Spleen (tissue), 11 donors: Measurements from ENCODE around the gene ZNF652. TPM values are rescaled to one million over a fixed set of nuclear protein-coding genes. Genes with fewer than 3 reads are reported as not detected.
A peak's percentile ranks its signal among the peaks of the same experiment; 100 is the strongest.

Experiments
- DNase-seq: peaks from one replicate; pipeline ENCODE4 v3.0.0-alpha.2; 2020
- H3K27ac ChIP-seq, 8 donors: fragments of 200-600 bp; sonication (generic) in 7 of 8; 1 replicate in 4 of 8; 2 replicates in 4 of 8; pipeline versions ENCODE4 v1.5.0 to v1.8.0; 2016 to 2021; ENCODE audit warnings: inconsistent platforms in 4 of 8, mild to moderate bottlenecking in 4 of 8, moderate library complexity in 1 of 8
- H3K27me3 ChIP-seq, 7 donors: fragments of 200-600 bp; sonication (generic) in 6 of 7; replicated peaks in 1 of 7; 1 replicate in 4 of 7; 2 replicates in 3 of 7; pipeline versions ENCODE4 v1.5.0 to v1.8.0; 2016 to 2021; ENCODE audit warnings: inconsistent platforms in 3 of 7, mild to moderate bottlenecking in 1 of 7
- H3K36me3 ChIP-seq, 6 donors: fragments of 200-600 bp; sonication (generic) in 5 of 6; 1 replicate in 4 of 6; 2 replicates in 2 of 6; pipeline versions ENCODE4 v1.5.0 to v1.8.0; 2016 to 2021; ENCODE audit warnings: inconsistent platforms in 2 of 6
- H3K4me1 ChIP-seq, 6 donors: fragments of 200-600 bp; sonication (generic) in 5 of 6; 1 replicate in 3 of 6; 2 replicates in 3 of 6; pipeline versions ENCODE4 v1.5.0 to v1.8.0; 2016 to 2021; ENCODE audit warnings: inconsistent platforms in 3 of 6
- H3K4me3 ChIP-seq, 8 donors: fragments of 200-600 bp; sonication (generic) in 7 of 8; 1 replicate in 4 of 8; 2 replicates in 4 of 8; pipeline versions ENCODE4 v1.5.0 to v1.8.0; 2016 to 2021; ENCODE audit warnings: inconsistent platforms in 4 of 8, mild to moderate bottlenecking in 4 of 8, moderate library complexity in 2 of 8
- H3K9me3 ChIP-seq, 8 donors: fragments of 200-600 bp; sonication (generic) in 7 of 8; 1 replicate in 4 of 8; 2 replicates in 4 of 8; pipeline versions ENCODE4 v1.5.0 to v1.8.0; 2016 to 2021; ENCODE audit warnings: inconsistent platforms in 4 of 8
- CTCF ChIP-seq, 11 experiments: fragments of 200-600 bp in 7 of 11; fragments of 450-650 bp in 4 of 11; sonication (generic) in 4 of 11; IDR thresholded peaks in 8 of 11; conservative IDR thresholded peaks in 3 of 11; 1 replicate in 7 of 11; 2 replicates in 4 of 11; pipeline versions ENCODE4 v1.4.0 to v1.8.0; 2016 to 2021; ENCODE audit warnings: antibody characterized with exemption in 11 of 11, inconsistent platforms in 4 of 11, mild to moderate bottlenecking in 1 of 11
- POLR2A ChIP-seq, 3 donors: fragments of 450-650 bp; IDR thresholded peaks; one replicate each; pipeline ENCODE4 v1.5.1; 2017; ENCODE audit warnings: antibody characterized with exemption in 3 of 3, mild to moderate bottlenecking in 1 of 3
- POLR2AphosphoS5 ChIP-seq, 3 donors: sonication (generic); formaldehyde crosslinking; IDR thresholded peaks; one replicate each; pipeline ENCODE4 v1.5.1; 2017; ENCODE audit warnings: antibody characterized with exemption in 3 of 3
- WGBS, 5 donors: extraction: QIAGEN DNeasy Blood & Tissue Kit in 3 of 5; methylation state at CpG; one replicate each; pipeline versions ENCODE4 v1.1.5 to v1.1.7; 2013 to 2018; 5-methylcytosine and 5-hydroxymethylcytosine counted together
- intact Hi-C: fragments of 100-400 bp; cut with DNase I; formaldehyde crosslinking; loops from one replicate; pipeline ENCODE4 v1.15.0; 2023; ENCODE audit warnings: low total_unique reads
- polyA plus RNA-seq, 3 donors: library from polyadenylated mRNA; stranded (reverse); fragments of 200-250 nt; gene quantifications; one replicate each; pipeline ENCODE4 v1.2.1, GENCODE V29; 2013
- total RNA-seq, 7 donors: library from RNA; depleted of rRNA in 3 of 7; stranded (reverse); fragments of >200 nt in 3 of 7; fragmentation: NEBNext Ultra II Directional in 4 of 7; extraction: Animal tissue kit (Norgen Biotek cat#: 25700) in 4 of 7; gene quantifications; one replicate each; pipeline versions ENCODE4 v1.1.0 to v1.2.1, GENCODE V29; 2016 to 2021
- donor health status: healthy with polysubstance abuse.
- donor health status: DM: no; HTN: no; CAD: no; lungs with moderate emphysema.
- donor health status: DM: no; HTN: no; CAD: no.
- donor health status: Bipolar disorder and iron deficiency.
- donor health status: healthy.
- donor health status: DM: no; HTN: no; CAD: no.
- donor health status: DM: yes; HTN: yes; CAD: no.

Gene ZNF652
- total and polyA plus RNA-seq, 10 donors: 18.2 to 73.9 (median 52.5) TPM

GRCh38 chr17:49353607-49354006 is 8.4 kb downstream of the ZNF652 start:
- peak overlapping the region in 1 of 8 donors; percentile 51 for H3K27ac ChIP-seq
- H3K4me3 ChIP-seq: no peak overlapping the region
- peaks cover 12 to 92% (median 25%) of the 10 kb centered on the region in 6 donors for H3K4me1 ChIP-seq
- no peak for DNase-seq
- TF ChIP-seq CTCF (IDR thresholded peaks at IDR 0.05 in 8 of 11, conservative IDR thresholded peaks at IDR 0.05 in 3 of 11) (no peak), POLR2AphosphoS5 (IDR thresholded peaks at IDR 0.05) (no peak), POLR2A (IDR thresholded peaks at IDR 0.05) (no peak)
- H3K27me3 ChIP-seq: no peaks in the 10 kb centered on the region
- H3K9me3 ChIP-seq: no peaks in the 10 kb centered on the region
- peaks cover 0 to 13% (median 4%) of the 10 kb centered on the region in 6 donors for H3K36me3 ChIP-seq
- intact Hi-C loops: no loop called here
- 76 to 88% (median 81%) methylated on average over 1 of the region's 1 CpG for WGBS, 5 donors

- Histone ChIP-seq H3K36me3 (peaks cover 0 to 13% (median 4%) of the 10 kb centered on the region in 6 donors), H3K4me3 (no peak overlapping the region), H3K27me3 (no peaks in the 10 kb centered on the region), H3K9me3 (no peaks in the 10 kb centered on the region), H3K27ac (peak overlapping the region in 1 of 8 donors; percentile 51), H3K4me1 (peaks cover 3 to 92% (median 16%) of the 10 kb centered on the region in 6 donors)
- no peak for DNase-seq
- intact Hi-C loops: no loop called here
- 93 to 98% (median 97%) methylated on average over 6 of the region's 6 CpGs for WGBS, 5 donors
- TF ChIP-seq POLR2A (IDR thresholded peaks at IDR 0.05) (no peak), CTCF (IDR thresholded peaks at IDR 0.05 in 8 of 11, conservative IDR thresholded peaks at IDR 0.05 in 3 of 11) (no peak), POLR2AphosphoS5 (IDR thresholded peaks at IDR 0.05) (no peak)
Measured at GRCh38 chr17:49352587-49353154, 9.4 kb downstream of the ZNF652 start.

- Histone ChIP-seq H3K4me3 (no peak overlapping the region), H3K36me3 (peaks cover 0 to 13% (median 4%) of the 10 kb centered on the region in 6 donors), H3K4me1 (peaks cover 0 to 92% (median 13%) of the 10 kb centered on the region in 6 donors), H3K9me3 (no peaks in the 10 kb centered on the region), H3K27me3 (no peaks in the 10 kb centered on the region), H3K27ac (no peak overlapping the region)
- intact Hi-C loops: no loop called here
- TF ChIP-seq POLR2A (IDR thresholded peaks at IDR 0.05): no peak
- TF ChIP-seq POLR2AphosphoS5 (IDR thresholded peaks at IDR 0.05): no peak
- no peak for TF ChIP-seq CTCF (IDR thresholded peaks at IDR 0.05 in 8 of 11, conservative IDR thresholded peaks at IDR 0.05 in 3 of 11)
- no peak for DNase-seq
- WGBS, 5 donors: 95 to 99% (median 98%) methylated on average over 3 of the region's 3 CpGs
Measured at GRCh38 chr17:49351572-49352140, 10.4 kb downstream of the ZNF652 start.

GRCh38 chr17:49349541-49349940 is 12.5 kb downstream of the ZNF652 start:
- Histone ChIP-seq H3K27me3 (no peaks in the 10 kb centered on the region), H3K27ac (no peak overlapping the region), H3K9me3 (no peaks in the 10 kb centered on the region), H3K4me3 (no peak overlapping the region), H3K36me3 (peaks cover 0 to 13% (median 4%) of the 10 kb centered on the region in 6 donors), H3K4me1 (peaks cover 0 to 92% (median 19%) of the 10 kb centered on the region in 6 donors)
- no peak for DNase-seq
- TF ChIP-seq CTCF (IDR thresholded peaks at IDR 0.05 in 8 of 11, conservative IDR thresholded peaks at IDR 0.05 in 3 of 11) (no peak), POLR2A (IDR thresholded peaks at IDR 0.05) (no peak)
- intact Hi-C loops: no loop called here
